Neural cell (in vitro differentiated cells): ENCODE results near the gene YIPF1. TPM values are rescaled to one million over a fixed set of nuclear protein-coding genes. Genes with fewer than 3 reads are reported as not detected.

Experiments
- H2AFZ ChIP-seq: fragments of 200-600, 300-800 bp; sonication (generic), shearing (Covaris generic); 2 replicates; pipeline ENCODE4 v1.6.0; 2014; ENCODE audit warnings: low read depth, mild to moderate bottlenecking, antibody characterized with exemption, low read length, moderate library complexity
- H3F3A ChIP-seq: fragments of 200-600 bp; shearing (Covaris generic); 2 replicates; pipeline ENCODE4 v1.6.1; 2016; ENCODE audit warnings: mild to moderate bottlenecking, moderate library complexity, mixed read lengths, antibody characterized with exemption, low read length; ENCODE audit not compliant: insufficient read depth, poor library complexity, severe bottlenecking
- H3K27ac ChIP-seq: fragments of 200-600, 300-800 bp; sonication (generic), shearing (Covaris generic); 2 replicates; pipeline ENCODE4 v1.5.1; 2014; ENCODE audit warnings: mild to moderate bottlenecking, low read length, moderate library complexity
- H3K27me3 ChIP-seq: fragments of 300-800, 200-600 bp; sonication (generic), shearing (Covaris generic); 2 replicates; pipeline ENCODE4 v1.6.0; 2014; ENCODE audit warnings: mild to moderate bottlenecking, low read depth, low read length, moderate library complexity; ENCODE audit not compliant: insufficient read depth
- H3K36me3 ChIP-seq: fragments of 300-800, 200-600 bp; sonication (generic), shearing (Covaris generic); 2 replicates; pipeline ENCODE4 v1.5.1; 2014; ENCODE audit warnings: mild to moderate bottlenecking, antibody characterized with exemption, low read length, moderate library complexity; ENCODE audit not compliant: insufficient read depth
- H3K4me2 ChIP-seq: fragments of 300-800, 200-600 bp; sonication (generic), shearing (Covaris generic); 2 replicates; pipeline ENCODE4 v1.6.0; 2014; ENCODE audit warnings: mild to moderate bottlenecking, low read length
- H3K4me3 ChIP-seq: fragments of 300-800, 200-600 bp; sonication (generic), shearing (Covaris generic); 2 replicates; pipeline ENCODE4 v1.5.1; 2014; ENCODE audit warnings: mild to moderate bottlenecking, low read length, moderate library complexity
- H3K79me2 ChIP-seq: fragments of 200-600 bp; shearing (Covaris generic); replicated peaks from 2 replicates; pipeline ENCODE4 v1.6.0; 2014; ENCODE audit warnings: mild to moderate bottlenecking, low read length, moderate library complexity; ENCODE audit not compliant: insufficient read depth
- H3K9ac ChIP-seq: fragments of 300-800, 200-600 bp; sonication (generic), shearing (Covaris generic); 2 replicates; pipeline ENCODE4 v1.6.1; 2016; ENCODE audit warnings: mild to moderate bottlenecking, low read length, mixed read lengths
- H3K9me2 ChIP-seq: fragments of 200-600 bp; shearing (Covaris generic); 2 replicates; pipeline ENCODE4 v1.6.1; 2016; ENCODE audit warnings: mild to moderate bottlenecking, low read length, mixed read lengths; ENCODE audit not compliant: insufficient read depth
- H3K9me3 ChIP-seq: fragments of 200-600, 300-800 bp; sonication (generic), shearing (Covaris generic); 2 replicates; pipeline ENCODE4 v1.6.1; 2016; ENCODE audit warnings: mild to moderate bottlenecking, mixed run types, low read length, moderate library complexity, mixed read lengths
- H4K20me1 ChIP-seq: fragments of 200-600 bp; shearing (Covaris generic); 2 replicates; pipeline ENCODE4 v1.6.1; 2016; ENCODE audit warnings: mild to moderate bottlenecking, mixed run types; ENCODE audit not compliant: insufficient read depth
- CTCF ChIP-seq: fragments of 450-650 bp; IDR thresholded peaks from 2 replicates; pipeline ENCODE4 v1.5.1; 2014; ENCODE audit warnings: antibody characterized with exemption, mild to moderate bottlenecking, moderate library complexity; ENCODE audit not compliant: poor library complexity, severe bottlenecking
- EP300 ChIP-seq: fragments of 450-650 bp; conservative IDR thresholded peaks from 2 replicates; pipeline ENCODE4 v1.6.1; 2014; ENCODE audit warnings: antibody characterized with exemption, mild to moderate bottlenecking, moderate library complexity; ENCODE audit not compliant: poor library complexity, severe bottlenecking
- EZH2 ChIP-seq: fragments of 200-600, 300-800 bp; shearing (Covaris generic), sonication (generic); IDR thresholded peaks from 2 replicates; pipeline ENCODE4 v1.6.1; 2014; ENCODE audit warnings: antibody characterized with exemption, low read length, borderline replicate concordance, mild to moderate bottlenecking; ENCODE audit not compliant: insufficient read depth, poor library complexity, severe bottlenecking
- MXI1 ChIP-seq: fragments of 450-650 bp; conservative IDR thresholded peaks from 2 replicates; pipeline ENCODE4 v1.6.1; 2014; ENCODE audit warnings: antibody characterized with exemption, mild to moderate bottlenecking; ENCODE audit not compliant: poor library complexity, severe bottlenecking
- POLR2AphosphoS5 ChIP-seq: IDR thresholded peaks from 2 replicates; pipeline ENCODE4 v1.6.1; 2012
- RAD21 ChIP-seq: fragments of 450-650 bp; conservative IDR thresholded peaks from 2 replicates; pipeline ENCODE4 v1.6.1; 2014; ENCODE audit warnings: antibody characterized with exemption, mild to moderate bottlenecking, moderate library complexity
- REST ChIP-seq: IDR thresholded peaks from 2 replicates; pipeline ENCODE4 v1.6.1; 2012; ENCODE audit warnings: borderline replicate concordance
- SMC3 ChIP-seq: fragments of 450-650 bp; conservative IDR thresholded peaks from 2 replicates; pipeline ENCODE4 v1.6.1; 2014; ENCODE audit warnings: antibody characterized with exemption, mild to moderate bottlenecking, moderate library complexity; ENCODE audit not compliant: poor library complexity
- TAF1 ChIP-seq: IDR thresholded peaks from 2 replicates; pipeline ENCODE4 v1.6.1; 2012; ENCODE audit warnings: low read depth
- polyA plus RNA-seq: library from polyadenylated mRNA; depleted of rRNA; stranded (reverse); fragments of >200 nt; gene quantifications from 2 replicates; pipeline ENCODE4 v1.2.3, GENCODE V29; 2014

The YIPF1 gene
- polyA plus RNA-seq, 1 donor from 2014 or later: 45.0 TPM

DNA sequence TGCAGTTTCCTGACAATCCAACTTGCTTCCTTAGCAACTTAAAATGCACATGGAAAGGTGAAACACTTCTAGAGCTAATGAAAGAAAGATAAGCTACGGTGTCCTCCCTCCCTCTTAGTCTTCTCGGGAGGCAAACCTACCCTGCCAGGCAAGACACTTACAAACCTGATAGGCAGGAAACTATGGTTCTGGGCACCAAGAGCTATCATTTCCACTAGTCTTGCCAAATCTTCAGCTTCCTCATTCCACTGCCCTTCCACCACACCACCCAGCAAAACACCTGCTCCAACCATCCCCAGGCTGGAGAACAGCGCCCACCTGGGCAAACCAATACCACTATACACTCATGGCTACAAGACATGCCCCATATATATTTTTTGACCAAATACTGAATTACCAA is 66.7 kb downstream of the YIPF1 start:
- Histone ChIP-seq H3K4me2 (no peak overlapping the region), H4K20me1 (no peaks in the 10 kb centered on the region), H3K79me2 (no peaks in the 10 kb centered on the region), H3K4me3 (no peak overlapping the region), H3F3A (no peaks in the 10 kb centered on the region), H3K27me3 (no peaks in the 10 kb centered on the region), H3K9me3 (no peaks in the 10 kb centered on the region), H3K36me3 (no peaks in the 10 kb centered on the region), H3K9ac (no peak overlapping the region), H3K9me2 (no peaks in the 10 kb centered on the region), H3K27ac (no peak overlapping the region), H2AFZ (no peak overlapping the region)
- TF ChIP-seq SMC3 (no peak), POLR2AphosphoS5 (no peak), TAF1 (no peak), REST (no peak), CTCF (no peak), EP300 (no peak), MXI1 (no peak), EZH2 (no peak), RAD21 (no peak)

DNA sequence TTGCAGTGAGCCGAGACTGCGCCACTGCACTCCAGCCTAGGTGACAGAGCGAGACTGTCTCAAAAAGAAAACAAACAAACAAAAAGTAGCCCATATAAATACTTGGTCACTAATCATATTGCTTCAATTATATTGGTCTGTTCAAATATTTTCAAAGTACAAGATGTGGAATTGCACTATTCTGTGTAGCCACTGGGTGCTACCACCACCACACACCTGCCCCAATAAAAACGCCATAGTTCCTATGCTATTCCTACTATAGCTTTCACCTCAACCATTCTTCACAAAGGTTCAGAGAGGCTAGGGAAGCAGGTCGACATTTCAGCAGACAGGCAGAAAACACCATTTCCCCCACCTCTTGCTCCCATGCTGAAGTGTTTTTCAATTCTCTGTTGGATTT is 68.2 kb downstream of the YIPF1 start:
- H4K20me1 ChIP-seq: no peaks in the 10 kb centered on the region
- H3K4me2 ChIP-seq: no peak overlapping the region
- H3K4me3 ChIP-seq: no peak overlapping the region
- H2AFZ ChIP-seq: no peak overlapping the region
- H3K27me3 ChIP-seq: no peaks in the 10 kb centered on the region
- no peaks in the 10 kb centered on the region for H3K9me3 ChIP-seq
- H3K36me3 ChIP-seq: no peaks in the 10 kb centered on the region
- no peak overlapping the region for H3K27ac ChIP-seq
- H3F3A ChIP-seq: no peaks in the 10 kb centered on the region
- no peaks in the 10 kb centered on the region for H3K79me2 ChIP-seq
- no peak for TF ChIP-seq TAF1
- TF ChIP-seq POLR2AphosphoS5: no peak
- no peak for TF ChIP-seq EZH2
- no peak for TF ChIP-seq MXI1
- TF ChIP-seq CTCF: no peak
- no peak for TF ChIP-seq REST
- TF ChIP-seq SMC3: no peak
- no peak for TF ChIP-seq RAD21
- TF ChIP-seq EP300: no peak
- H3K9me2 ChIP-seq: no peaks in the 10 kb centered on the region
- H3K9ac ChIP-seq: no peak overlapping the region
